ENCODE measurements around the gene KCNK15. TPM values are rescaled to one million over a fixed set of nuclear protein-coding genes. Genes with fewer than 3 reads are reported as not detected.

KCNK15 gene
- total and polyA plus RNA-seq, 10 of the 15 experiments (the other 5 are each of a cell fraction or from before 2014, with no cell fraction given), result not detected

- Histone ChIP-seq H4K20me1 (ENCODE audit: control insufficient read depth, insufficient read depth) (no peaks in the 10 kb centered on the region), H3K9me3 (replicated peaks; ENCODE audit: control insufficient read depth, insufficient read depth, low read length) (no peaks in the 10 kb centered on the region; the same call in 2 of the 3 replicates), H2AFZ (ENCODE audit: control insufficient read depth, low read depth, low read length) (no peak overlapping the region), H3K9ac (ENCODE audit: control insufficient read depth, insufficient read depth, low read length) (no peak overlapping the region), H3K36me3 (ENCODE audit: control insufficient read depth in 2 of 2, insufficient read depth in 2 of 2, low read length in 1 of 2) (no peaks in the 10 kb centered on the region), H3K4me2 (ENCODE audit: control insufficient read depth, insufficient read depth) (no peak overlapping the region), H3K27me3 (replicated peaks in 1 of 2; ENCODE audit: control insufficient read depth in 2 of 2, insufficient read depth in 2 of 2, low read length in 1 of 2) (no peaks in the 10 kb centered on the region; a peak in 1 of 4 replicates), H3K79me2 (ENCODE audit: control insufficient read depth, insufficient read depth, low read length) (no peaks in the 10 kb centered on the region), H3K4me3 (no peak overlapping the region), H3K4me1 (ENCODE audit: control insufficient read depth, insufficient read depth, low read length) (peaks cover 7% of the 10 kb centered on the region), H3K27ac (ENCODE audit: control insufficient read depth, insufficient read depth) (no peak overlapping the region)
- POLR2A ChIA-PET, result no interaction called here
- no peak for ATAC-seq
- 60% methylated on average over 2 of the region's 2 CpGs for WGBS (ENCODE audit: insufficient coverage, insufficient replicate concordance, low lambda C conversion rate, missing lambda C conversion rate)
- SMC1A ChIA-PET (ENCODE audit: uncharacterized antibody, unreplicated experiment), result interaction anchor here (1.1 to 1.5 kb wide), 2 partner anchors 46 to 49 kb away, joined by 3 read pairs; no protein-coding TSS in a partner anchor
- FAIRE-seq, result no peak
- CTCF ChIA-PET, result interaction anchor here (8.2 kb wide), 1 partner anchor 46 kb away, joined by 91 read pairs; no protein-coding TSS in a partner anchor
- no TSS peak for BruUV-seq (replicated peaks)
- RAD21 ChIA-PET (ENCODE audit: unreplicated experiment), result no interaction called here
- DNase-seq (ENCODE audit: low read depth, low spot score), result no peak
- no peak for TF ChIP-seq TCF12 (IDR thresholded peaks at IDR 0.05; ENCODE audit: low read depth, low read length)
- no peak for TF ChIP-seq USF2 (IDR thresholded peaks at IDR 0.05; ENCODE audit: borderline replicate concordance, low read depth, low read length)
- TF ChIP-seq DPF2 (IDR thresholded peaks at IDR 0.05), result no peak
- TF ChIP-seq CREM (IDR thresholded peaks at IDR 0.05; ENCODE audit: low read depth), result no peak
- TF ChIP-seq CEBPB (IDR thresholded peaks at IDR 0.05; ENCODE audit: borderline replicate concordance in 1 of 2, low read depth in 2 of 2, low read length in 2 of 2), result no peak
- TF ChIP-seq KDM1A (IDR thresholded peaks at IDR 0.05; ENCODE audit: borderline replicate concordance), result no peak
- TF ChIP-seq POLR2A (IDR thresholded peaks at IDR 0.05; ENCODE audit: low read depth, low read length), result no peak
- no peak for TF ChIP-seq RCOR1 (conservative IDR thresholded peaks at IDR 0.05; ENCODE audit: low read depth, low read length)
- no peak for TF ChIP-seq FOXM1 (IDR thresholded peaks at IDR 0.05; ENCODE audit: low read depth, low read length)
- no peak for TF ChIP-seq NFYA (IDR thresholded peaks at IDR 0.05; ENCODE audit: borderline replicate concordance, low read depth, low read length)
- TF ChIP-seq SMARCA5 (IDR thresholded peaks at IDR 0.05), result no peak
- no peak for TF ChIP-seq POU2F2 (IDR thresholded peaks at IDR 0.05; ENCODE audit: borderline replicate concordance, low read depth, low read length)
- TF ChIP-seq NR2C1 (IDR thresholded peaks at IDR 0.05), result no peak
- TF ChIP-seq SUPT20H (IDR thresholded peaks at IDR 0.05; ENCODE audit: borderline replicate concordance, control insufficient read depth, low read depth, low read length), result no peak
- TF ChIP-seq PAX8 (IDR thresholded peaks at IDR 0.05), result no peak
- TF ChIP-seq CBX5 (IDR thresholded peaks at IDR 0.05; ENCODE audit: low read depth), result no peak
- no peak for TF ChIP-seq JUNB (IDR thresholded peaks at IDR 0.05)
- TF ChIP-seq ZNF384 (IDR thresholded peaks at IDR 0.05; ENCODE audit: borderline replicate concordance, low read depth, low read length), result no peak
- intact Hi-C loops (cut with micrococcal nuclease; ENCODE audit: unreplicated experiment) (loop anchor here (5.0 kb wide), 1 partner anchor 343 kb away; no protein-coding TSS in a partner anchor), in situ Hi-C loops (cut with MboI) (loop anchor here (5.0 kb wide), 1 partner anchor 43 kb away; no protein-coding TSS in a partner anchor)
These were observed 15.2 kb upstream of the KCNK15 start for GRCh38 chr20:44730441-44730840.
